Pons (tissue), 1 donor: ENCODE data around the gene CTNND2.

Experiments
- DNase-seq: peaks from one replicate; pipeline ENCODE4 v3.0.0-alpha.2; 2016; ENCODE audit warnings: low spot score

CTNND2 gene, protein sequence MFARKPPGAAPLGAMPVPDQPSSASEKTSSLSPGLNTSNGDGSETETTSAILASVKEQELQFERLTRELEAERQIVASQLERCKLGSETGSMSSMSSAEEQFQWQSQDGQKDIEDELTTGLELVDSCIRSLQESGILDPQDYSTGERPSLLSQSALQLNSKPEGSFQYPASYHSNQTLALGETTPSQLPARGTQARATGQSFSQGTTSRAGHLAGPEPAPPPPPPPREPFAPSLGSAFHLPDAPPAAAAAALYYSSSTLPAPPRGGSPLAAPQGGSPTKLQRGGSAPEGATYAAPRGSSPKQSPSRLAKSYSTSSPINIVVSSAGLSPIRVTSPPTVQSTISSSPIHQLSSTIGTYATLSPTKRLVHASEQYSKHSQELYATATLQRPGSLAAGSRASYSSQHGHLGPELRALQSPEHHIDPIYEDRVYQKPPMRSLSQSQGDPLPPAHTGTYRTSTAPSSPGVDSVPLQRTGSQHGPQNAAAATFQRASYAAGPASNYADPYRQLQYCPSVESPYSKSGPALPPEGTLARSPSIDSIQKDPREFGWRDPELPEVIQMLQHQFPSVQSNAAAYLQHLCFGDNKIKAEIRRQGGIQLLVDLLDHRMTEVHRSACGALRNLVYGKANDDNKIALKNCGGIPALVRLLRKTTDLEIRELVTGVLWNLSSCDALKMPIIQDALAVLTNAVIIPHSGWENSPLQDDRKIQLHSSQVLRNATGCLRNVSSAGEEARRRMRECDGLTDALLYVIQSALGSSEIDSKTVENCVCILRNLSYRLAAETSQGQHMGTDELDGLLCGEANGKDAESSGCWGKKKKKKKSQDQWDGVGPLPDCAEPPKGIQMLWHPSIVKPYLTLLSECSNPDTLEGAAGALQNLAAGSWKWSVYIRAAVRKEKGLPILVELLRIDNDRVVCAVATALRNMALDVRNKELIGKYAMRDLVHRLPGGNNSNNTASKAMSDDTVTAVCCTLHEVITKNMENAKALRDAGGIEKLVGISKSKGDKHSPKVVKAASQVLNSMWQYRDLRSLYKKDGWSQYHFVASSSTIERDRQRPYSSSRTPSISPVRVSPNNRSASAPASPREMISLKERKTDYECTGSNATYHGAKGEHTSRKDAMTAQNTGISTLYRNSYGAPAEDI (N-terminal part only)

DNA sequence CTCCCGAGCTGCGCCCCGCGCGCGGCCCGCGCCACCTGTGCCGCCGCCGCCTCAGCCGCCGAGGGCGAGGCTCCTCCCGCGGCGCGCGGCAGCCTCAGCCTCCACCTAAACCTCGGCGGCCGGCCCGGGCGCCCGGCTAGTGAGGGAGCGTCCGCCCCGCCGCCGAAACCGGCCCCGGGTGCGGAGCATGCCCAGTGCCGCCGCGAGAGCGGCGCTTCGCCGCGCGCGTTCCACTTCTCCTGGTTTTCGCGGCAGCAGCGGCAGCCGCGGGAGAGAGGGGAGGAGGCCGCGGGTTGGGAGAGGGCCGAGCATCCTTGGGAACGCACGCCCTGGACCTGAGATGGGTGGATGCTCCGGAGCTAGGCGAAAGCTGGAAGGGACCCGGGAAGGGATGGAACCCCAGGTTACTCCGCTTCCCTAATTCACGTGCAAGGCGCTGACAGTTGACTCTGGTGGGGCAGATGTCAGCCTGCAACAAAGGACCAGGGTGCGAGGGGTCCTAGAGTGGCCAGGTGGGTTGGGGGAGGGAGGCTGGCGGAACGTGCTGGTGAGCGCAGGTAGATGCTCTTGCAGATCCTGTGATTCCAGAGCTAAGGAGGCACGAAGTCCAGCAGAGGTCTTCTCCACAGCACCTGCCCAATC, at the start of gene CTNND2:
Gene CTNND2 (minus strand): TSS at position 182 of the 642 bp plus-strand sequence. CDS start 593 bp downstream, outside the sequence.
- DNase-seq, result no peak

DNA sequence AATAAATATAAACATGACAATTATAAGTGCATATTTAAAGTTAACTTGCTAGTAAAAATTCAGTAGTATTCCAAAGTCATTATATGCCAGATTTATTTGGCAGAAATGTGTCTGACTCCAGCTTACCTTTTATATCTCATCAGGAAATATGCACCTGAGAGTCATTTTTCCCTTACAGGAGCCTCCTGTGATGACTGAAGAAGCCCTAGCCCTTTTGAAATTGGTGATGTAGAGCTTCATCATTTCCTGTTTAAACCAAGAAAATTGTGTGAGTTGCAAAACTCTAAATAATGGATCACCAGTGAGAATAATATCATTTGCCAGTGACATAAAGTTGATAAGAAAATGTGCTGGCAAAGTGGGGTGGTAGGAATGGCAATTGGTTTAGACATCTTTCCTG, 42.1 kb upstream of the CTNND2 start:
- DNase-seq, result no peak

DNA sequence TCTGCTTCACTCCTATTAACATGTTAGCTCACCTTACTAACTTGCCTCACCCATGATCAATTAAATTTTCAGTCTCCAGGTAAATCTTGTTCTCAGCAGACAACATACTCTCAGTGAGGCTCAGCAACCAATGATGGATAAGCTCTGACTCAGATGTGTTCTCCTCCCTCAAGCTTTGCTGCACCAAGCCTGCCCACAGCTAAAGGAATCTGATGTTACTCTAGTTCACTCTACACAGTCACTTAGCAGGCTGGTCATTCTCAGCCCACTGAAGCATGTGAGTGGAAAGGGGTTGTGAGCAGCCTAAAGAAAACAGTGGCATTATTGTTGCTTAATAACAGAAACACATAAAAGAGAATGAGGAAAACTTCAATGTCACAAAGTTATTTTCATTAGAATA, 37.3 kb upstream of the CTNND2 start:
- no peak for DNase-seq

DNA sequence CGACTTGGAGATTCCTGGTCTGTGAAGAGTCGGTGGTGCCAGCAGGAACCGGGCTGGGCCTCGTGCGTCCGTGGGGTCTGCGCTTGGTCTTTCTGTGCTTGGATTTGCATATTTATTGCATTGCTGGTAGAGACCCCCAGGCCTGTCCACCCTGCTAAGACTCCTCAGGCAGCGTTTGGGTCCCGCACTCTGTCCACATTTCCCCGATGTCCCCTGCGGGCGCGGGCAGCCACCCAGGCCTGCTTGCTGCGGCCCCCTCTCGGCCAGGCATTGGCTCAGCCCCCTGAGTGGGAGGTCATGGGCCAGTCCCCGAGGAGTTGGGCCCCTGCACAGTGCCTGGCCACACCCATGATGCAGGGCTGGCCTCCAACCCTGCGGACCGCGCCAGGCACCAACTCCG, 27.4 kb upstream of the CTNND2 start:
- DNase-seq, result no peak

DNA sequence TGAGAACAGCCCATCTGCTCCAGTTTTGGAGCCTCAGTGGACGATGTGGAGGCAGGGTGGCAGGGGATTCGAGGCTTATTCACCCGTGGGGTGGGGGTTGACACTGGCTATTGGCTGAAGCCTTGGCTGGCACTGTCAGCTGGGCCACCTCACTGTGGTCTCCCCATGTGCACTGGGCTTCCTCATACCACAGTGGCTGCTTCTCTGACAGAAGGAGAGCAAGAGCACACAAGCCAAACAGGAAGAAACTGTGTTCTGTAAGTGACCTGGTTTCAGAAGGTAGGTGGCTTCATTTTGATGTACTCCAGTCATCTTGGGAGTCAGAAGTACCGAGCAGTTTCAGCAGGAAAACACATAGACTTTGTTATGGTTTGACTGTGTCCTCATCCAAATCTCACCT, 24.7 kb upstream of the CTNND2 start:
- no peak for DNase-seq

DNA sequence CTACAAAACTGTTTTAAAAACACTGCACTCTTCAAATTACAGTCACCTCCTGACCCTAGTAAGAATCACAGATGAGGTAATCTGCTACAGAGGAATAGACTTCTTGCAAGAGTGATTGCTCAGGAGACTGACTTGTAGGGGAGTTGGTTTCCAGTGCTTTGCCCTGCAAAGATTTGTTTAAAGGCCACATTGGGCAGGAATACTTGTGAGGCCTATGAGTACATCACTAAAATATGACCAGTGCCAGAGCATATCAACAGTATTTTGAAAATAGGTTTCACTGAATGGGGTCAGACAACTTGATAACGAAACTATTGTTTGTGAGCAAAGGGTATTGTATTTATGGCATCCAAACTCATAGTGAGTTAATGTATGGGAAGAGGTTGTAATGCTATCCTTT, 21.5 kb upstream of the CTNND2 start:
- no peak for DNase-seq

DNA sequence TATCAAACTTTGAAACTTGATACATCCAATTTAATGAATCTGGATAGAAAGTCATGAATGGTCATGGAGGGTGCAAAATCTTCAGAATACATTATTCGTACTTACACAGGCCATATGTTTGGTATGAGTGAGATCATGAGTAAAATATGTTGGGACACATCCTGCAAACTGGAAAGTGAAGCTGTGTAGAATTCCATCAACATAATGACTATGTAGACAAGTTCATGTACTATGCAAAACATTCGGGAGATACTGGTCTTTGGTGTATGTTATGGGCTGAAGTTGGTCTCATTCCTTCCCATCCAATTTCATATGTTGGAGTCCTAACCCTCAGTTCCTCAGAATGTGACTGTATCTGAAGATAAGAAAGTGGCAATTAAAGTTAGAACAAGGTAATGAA, 18.1 kb upstream of the CTNND2 start:
- no peak for DNase-seq

DNA sequence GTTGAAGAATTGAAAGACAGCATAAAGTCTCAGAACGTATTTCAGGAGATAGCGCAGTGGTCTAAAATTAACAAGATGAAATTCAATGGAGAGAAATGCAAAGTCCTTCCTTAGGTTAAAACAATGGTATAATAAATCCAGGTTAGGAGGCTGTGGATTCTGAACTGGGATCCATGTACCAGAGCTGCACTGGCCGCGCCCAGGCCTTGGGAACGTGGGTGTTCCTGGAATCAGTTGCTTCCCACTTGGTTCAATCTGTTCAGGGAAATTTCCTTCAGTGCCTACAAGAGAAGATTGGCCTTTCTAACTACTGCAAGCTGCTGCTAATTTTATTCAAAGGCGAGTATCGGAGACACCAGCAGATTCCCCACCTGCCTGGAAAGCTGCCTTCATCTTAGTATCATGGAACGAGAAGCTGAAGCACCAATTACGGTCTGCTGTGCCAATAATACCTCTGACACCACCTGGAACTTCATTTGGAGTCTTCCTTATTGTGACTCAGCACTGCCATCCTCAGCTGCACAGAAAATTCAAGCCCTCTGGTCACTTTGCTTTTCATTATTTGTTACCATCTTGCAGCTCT, 14.3 kb upstream of the CTNND2 start:
- DNase-seq, result no peak

DNA sequence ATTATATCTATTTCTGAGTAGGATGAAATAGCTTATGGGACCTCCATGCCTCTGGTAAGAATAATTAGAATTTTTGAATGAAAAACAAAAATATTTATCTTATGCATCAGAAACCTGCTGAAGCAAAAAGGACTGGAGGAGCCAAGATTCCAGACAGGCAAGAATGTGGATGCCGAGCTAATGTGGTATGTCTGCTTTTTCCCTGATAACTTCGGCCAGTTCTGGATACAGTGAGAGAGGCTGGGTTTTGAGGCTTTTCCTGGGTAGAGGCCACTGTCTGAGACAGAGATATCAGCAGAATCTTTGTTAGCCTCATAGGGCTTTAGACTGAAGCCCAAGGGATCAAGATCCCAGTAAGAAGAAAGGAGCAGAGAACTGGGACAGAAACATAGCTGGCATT, 5.2 kb upstream of the CTNND2 start:
- DNase-seq, result no peak

DNA sequence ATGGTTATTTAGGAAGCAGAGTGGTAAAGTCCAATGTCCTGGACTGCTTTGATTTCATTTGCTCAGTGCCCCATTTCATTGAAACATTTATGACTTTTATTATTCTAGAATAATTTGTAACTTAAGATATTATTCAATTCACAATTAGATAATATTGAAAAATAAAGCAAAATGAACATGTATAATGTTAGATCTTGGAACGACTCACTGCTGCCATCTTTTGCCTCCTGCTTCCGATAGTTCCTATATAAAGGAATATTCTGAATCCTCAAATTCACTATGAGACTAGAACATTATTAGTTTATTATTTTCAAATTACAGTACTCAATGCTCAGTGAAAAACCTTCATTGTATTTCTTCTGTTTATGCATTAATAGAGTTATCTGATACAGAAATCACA, 2.3 kb upstream of the CTNND2 start:
- DNase-seq, result no peak

DNA sequence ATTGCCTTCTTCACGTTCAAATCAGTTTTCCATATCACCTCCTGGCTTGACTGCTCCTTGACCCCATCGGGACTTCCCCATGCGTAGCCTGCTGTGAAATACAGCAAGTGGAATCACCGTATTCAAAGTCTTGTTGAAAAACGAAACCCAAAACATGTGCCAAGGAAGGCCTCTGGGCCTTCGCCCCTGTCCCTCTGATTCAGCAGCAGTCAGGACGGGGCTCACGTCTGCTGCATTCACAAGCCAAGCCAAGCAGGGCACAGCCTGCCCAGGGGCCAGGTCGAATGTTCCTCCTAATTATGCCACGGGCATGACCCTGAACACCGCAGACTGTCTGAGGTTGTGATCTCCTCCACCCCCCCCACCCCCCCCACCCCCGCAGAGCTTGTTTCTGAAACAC, 960 bp upstream of the CTNND2 start:
- DNase-seq, result no peak

DNA sequence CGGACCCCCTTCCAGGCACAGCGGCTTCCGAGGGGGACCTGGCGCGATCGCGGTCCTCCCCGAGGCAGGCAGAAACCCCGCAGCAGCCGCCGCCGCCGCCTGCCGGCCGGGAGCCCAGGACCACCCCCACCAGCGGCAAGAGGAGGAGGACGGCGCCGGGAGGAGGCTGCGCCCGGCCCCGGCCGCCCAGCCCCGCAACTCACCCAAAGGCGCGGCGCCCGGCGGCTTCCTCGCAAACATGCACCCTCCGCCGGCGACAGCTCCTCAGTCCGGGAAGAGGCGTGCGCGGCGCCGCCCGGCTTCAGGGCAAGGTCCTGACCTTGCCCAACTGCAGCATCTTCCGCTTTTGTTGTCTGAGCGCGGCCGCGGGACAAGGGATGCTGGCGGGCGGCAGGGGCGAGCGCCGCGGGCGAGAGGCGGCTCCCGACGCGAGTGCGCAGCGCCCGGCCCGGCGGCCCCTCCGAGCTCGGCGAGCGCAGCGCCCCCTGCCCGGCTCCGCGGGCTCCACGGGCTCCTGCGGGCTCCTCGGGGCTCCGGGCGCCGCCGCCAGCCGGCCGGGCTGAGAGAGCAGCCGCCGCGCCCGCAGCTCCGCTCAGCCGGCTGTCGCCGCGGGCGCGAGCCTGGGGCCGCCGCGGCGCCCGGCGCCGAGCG, 507 bp downstream of the CTNND2 start:
- DNase-seq, result no peak

DNA sequence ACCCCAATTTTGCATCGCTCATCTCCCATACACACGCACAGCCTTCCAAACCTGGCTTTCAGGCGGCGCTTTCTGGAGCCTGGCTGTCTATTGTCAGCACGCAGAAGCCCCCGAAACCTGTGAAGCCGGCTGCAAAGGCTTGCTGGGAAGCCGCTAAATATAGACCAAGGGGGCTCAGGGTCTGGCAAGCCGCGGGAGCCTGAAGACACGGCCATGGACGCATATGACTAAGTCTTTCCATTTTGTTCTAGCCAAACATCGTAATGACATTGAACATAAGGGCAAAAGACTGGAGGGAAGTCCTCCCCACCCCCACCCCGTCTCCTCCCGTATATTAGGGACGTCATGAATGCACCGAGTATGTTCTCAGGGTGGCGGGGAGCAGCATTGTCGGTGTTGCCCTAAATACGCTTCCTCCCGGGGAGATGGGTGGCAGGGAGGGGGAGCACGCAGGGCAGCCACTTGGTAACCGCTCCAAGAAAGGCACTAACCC, 1.1 kb downstream of the CTNND2 start:
- DNase-seq, result peak; percentile 10

DNA sequence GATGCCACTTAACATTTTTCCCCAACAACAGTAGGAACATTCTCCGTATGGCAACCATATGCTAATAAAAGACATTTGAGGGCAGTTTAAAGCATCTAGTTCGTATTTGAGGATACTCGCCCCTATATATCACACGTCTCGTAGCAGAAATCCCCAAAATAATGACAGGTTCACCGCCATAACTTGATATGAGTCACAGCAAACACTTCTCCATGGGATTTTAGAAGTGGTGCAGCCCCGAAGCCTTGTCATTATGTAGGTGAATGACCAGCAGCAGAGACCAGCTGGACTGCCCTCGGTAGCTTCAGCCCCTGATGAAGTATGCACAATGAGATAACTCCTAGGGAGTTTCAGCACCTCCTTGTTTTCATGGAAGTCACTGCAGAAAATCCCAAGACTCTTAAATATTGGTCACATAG, 2.0 kb downstream of the CTNND2 start:
- DNase-seq, result peak; percentile 24

DNA sequence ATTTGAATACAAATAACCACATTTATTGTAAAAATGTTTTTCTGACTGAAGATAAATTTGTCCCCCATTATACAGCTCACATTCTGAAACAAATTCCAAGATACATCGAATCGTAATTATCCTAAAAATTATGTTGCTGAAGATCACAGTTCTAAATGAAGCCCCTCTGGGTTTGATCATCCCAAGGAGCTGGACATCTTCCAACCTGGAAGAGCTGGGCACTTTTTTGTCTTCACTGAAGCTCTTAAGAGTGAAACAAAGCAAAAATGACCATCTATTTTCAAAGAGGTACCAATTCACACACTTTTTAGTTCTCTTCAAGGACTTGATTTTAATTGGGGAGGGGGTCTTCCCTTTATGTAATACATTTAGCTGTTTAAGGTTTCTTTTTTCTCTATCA, 5.5 kb downstream of the CTNND2 start:
- DNase-seq, result no peak

DNA sequence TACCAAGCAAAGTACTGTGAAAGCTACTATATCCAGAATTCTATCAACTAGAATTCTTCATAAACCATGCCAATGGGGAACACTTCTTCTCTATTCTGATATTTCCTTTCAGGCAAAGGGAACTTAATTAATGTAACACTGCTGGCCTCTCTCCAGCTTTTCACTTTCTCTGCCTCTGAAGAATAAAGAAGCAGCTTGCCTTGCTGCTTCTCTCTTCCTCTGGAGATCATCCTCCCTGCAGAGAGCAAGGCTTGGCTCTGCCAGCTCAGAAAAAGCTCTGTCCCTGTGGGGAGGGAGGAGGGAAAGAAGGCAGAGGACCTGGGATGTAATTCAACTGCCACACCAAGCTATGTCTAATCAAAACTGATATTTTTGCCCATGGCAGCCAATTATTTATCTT, 6.5 kb downstream of the CTNND2 start:
- DNase-seq, result peak; percentile 51

DNA sequence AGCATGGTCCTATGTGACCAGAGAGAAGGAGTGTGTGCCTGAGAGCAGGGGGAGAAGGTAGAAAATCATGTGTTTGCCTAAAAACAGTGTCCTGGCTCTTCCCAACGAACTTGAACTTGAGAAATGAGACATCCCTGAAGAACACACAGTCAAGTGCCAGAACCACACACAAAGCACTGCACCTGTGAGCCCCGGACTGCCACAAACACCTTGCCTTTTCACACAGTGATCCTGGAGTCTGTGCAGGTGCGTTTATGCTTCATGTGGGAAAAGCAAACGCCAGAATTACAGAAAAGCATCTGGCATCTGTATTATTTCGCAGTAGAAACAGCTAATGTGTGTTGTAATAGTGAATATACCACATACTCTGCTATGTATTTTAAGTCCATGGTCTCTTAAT, 9.3 kb downstream of the CTNND2 start:
- DNase-seq, result no peak

DNA sequence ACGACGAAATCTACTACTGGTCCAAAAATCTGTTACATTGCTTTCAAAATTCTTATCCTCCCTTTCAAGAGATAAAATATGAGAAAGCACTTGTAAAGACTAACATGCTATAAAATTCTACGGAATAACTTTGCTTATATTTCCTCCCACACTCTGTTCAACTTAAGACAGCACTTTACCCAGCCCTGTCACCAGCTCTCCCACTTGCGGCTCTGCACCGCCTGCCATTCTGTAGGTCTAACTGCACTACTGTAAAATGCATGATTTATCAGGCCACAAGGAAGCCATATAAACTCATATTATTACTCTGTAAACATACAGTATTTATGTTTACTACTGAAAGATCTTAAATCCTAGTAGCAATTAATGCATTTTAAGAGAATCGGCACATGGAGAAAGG, 11.4 kb downstream of the CTNND2 start:
- no peak for DNase-seq

DNA sequence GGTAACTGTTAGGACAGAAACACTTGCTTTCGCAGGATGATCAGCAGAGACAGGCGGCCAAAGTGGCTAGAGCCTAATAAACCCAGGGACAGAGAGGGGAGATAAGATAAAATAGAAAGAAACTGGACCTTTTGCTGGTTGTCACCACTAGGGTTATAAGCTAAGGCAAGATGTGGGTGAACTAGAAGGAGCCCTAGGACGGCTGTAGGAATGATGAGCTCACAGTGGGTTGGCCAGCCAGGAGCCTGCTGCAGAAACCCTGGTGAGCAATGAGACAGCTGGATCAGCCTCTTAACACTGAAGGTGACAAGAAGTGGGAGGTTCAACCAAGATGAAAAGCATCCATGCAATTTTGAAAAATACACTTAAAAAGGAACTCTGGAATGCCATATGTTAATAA, 13.5 kb downstream of the CTNND2 start:
- DNase-seq, result no peak

DNA sequence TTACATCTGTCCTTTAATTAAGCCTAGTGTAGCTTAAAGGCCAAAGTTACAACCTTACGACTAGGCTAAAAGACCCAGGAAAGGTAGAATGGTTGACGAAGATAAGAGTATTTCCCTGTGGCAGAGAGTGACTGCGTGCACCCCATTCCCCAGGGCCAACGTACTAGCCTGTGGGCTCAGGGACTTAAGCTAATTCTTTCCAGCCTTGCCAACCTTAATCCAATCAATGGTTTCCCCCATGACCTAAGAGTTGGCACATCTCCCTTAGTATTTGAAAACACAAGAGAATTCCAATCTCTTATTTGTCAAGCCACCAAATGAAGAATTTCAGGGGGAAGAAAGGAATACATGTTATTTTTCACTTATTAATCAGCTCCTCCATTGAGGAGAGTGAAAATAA, 16.0 kb downstream of the CTNND2 start:
- DNase-seq, result no peak

DNA sequence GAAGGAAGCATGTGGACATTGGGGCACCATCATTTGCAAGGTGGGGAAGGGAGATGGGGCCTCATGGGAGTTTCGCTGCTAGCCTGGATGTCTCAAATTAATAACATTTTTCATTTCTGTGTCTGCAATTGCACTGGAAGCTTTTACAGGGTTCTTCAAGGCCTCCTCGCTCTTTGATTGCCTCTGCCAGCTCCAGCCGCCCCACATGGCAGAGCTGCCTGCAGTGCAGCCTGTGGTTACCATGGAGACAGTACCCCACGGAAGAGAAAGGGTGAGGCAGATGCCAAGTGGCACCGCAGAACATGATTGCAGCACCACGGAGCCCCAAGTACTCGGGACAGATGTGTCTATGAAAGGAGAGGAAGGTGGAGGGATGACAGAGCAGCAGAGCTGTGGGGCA, 25.4 kb downstream of the CTNND2 start:
- DNase-seq, result peak; percentile 20
